ENCODE measurements around the gene DSCAML1.

DNA sequence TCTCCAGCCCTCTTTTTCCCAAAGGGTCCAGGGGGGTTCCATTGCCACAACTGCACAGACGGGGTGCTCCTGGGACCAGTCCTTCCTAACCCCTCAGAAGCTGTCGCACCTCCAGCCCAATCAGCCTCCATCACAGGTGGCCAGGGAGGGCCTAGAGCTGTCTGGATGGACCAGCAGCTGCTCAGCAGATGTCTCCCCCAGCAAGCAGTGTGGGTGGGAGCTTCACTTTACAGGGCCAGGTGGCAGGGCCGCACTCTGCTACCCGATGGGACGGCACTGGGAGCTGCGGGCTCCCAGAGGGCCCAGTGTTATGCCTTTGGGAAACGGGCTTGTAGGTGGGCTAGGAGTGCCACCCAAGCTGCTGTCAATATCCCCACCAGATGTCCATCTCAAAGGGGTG, 120.5 kb downstream of the DSCAML1 start:
- TF ChIP-seq POLR2AphosphoS5 (IDR thresholded peaks at IDR 0.05; ENCODE audit: low read depth, low read length) (no peak), TAF1 (IDR thresholded peaks at IDR 0.05; ENCODE audit: borderline replicate concordance, insufficient read depth, low read length) (no peak), SIN3A (IDR thresholded peaks at IDR 0.05; ENCODE audit: borderline replicate concordance, insufficient read depth, low read length) (no peak)
- TF ChIP-seq, protein P1, sequence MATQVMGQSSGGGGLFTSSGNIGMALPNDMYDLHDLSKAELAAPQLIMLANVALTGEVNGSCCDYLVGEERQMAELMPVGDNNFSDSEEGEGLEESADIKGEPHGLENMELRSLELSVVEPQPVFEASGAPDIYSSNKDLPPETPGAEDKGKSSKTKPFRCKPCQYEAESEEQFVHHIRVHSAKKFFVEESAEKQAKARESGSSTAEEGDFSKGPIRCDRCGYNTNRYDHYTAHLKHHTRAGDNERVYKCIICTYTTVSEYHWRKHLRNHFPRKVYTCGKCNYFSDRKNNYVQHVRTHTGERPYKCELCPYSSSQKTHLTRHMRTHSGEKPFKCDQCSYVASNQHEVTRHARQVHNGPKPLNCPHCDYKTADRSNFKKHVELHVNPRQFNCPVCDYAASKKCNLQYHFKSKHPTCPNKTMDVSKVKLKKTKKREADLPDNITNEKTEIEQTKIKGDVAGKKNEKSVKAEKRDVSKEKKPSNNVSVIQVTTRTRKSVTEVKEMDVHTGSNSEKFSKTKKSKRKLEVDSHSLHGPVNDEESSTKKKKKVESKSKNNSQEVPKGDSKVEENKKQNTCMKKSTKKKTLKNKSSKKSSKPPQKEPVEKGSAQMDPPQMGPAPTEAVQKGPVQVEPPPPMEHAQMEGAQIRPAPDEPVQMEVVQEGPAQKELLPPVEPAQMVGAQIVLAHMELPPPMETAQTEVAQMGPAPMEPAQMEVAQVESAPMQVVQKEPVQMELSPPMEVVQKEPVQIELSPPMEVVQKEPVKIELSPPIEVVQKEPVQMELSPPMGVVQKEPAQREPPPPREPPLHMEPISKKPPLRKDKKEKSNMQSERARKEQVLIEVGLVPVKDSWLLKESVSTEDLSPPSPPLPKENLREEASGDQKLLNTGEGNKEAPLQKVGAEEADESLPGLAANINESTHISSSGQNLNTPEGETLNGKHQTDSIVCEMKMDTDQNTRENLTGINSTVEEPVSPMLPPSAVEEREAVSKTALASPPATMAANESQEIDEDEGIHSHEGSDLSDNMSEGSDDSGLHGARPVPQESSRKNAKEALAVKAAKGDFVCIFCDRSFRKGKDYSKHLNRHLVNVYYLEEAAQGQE (IDR thresholded peaks at IDR 0.05; ENCODE audit: insufficient read depth in 1 of 2, low read depth in 2 of 2, low read length in 2 of 2), result no peak
